CD4-positive, alpha-beta T cell treated with Interleukin-6 for 4 hours (primary cell): ENCODE measurements around the gene JMJD6.
A peak's percentile ranks its signal among the peaks of the same experiment; 100 is the strongest.
"Not testable (repeated sequence)": the region's sequence is repeated elsewhere in the genome, so short reads cannot be mapped to it uniquely, and the experiment has no call there.

Experiments used
- DNase-seq: peaks from one replicate; pipeline ENCODE4 v3.0.0-alpha.2; 2020; ENCODE audit warnings: mixed read lengths

JMJD6 gene

DNA sequence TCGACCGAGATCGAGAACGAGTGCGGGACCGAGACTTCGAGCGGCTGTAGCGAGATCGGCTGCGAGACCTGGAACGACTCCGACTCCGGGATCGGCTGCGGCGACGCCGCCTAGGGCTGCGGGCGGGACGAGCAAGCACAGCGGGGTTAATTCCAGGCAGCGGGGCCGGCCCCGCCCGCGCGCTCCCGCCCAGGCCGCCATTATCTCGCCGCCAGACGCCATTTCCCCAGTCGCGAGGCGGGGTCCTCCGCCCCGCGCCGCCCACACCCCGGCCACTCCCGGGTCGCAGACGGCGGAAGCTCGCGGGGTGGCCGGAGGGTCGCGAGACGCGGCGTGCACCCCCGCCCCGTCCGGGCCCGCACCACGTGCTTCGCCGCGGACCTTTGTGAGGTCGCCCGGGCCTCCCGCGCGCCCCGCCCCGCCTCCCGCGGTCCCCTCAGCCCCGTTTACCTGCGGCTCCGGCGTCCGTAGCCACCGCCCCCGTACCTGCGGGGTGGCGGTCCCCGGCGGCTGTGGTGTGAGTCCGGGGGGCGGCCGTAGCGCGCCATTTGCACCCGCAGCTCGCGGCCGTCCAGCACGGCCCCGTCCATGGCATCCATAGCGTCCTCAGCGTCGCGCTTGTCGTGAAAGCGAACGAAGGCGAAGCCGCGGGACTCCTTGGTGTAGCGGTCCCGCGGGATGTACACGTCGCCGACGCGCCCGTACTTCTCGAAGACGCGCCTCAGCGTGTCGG, 10.1 kb upstream of the JMJD6 start:
- DNase-seq = peak; percentile 79

DNA sequence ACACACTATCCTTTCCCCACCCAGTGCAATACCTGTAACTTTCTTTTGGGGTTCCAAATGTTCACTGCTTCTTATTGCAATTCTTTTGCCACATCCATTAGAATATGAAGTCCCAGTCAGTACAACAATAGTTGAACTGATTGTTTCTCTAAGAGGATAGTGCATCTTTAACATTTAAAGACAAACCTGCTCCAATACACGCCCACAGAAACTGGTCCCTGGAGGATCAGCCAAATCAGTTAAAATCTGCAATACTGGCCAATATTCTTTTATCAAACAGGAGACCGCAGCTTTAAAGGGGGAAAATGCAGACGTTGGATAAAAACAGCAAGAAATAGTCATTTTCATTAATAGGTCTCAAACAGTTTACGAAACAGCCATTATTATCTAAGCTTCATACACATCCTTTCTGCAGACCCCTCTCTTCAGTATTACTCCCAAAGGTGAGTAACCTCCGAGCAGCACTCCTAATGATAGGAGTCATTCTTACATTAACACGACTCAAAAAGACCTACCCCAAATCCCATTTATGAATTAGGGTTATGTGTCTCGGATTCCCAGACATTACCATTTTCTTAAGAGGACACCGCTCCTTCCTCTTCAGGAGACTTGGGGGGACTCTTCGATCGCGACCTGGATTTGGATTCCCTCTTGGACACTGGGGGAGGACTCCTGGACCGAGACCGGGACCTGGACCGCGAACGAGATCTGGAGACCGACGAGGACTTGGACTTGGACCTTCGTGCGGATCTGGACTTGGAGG, 9.4 kb upstream of the JMJD6 start:
- no peak for DNase-seq

DNA sequence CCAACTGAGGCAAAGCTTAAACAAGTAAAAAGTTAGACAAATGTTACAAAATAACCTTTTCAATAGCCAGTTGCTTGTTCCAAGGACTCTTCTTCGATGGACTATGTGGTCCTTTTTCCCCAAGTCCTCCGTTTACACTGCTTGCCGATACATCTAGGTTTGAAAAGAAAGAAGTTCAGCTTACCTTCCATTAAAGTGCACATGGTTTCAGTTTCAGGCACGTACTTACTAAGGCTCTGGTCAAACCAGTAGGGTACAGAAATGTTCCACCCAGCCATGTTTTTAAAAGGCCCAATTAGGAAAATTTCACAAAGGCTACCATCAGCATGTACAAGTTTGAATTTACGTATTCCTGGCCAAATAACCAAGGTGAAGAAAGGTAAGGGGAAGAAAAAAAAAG, 8.6 kb upstream of the JMJD6 start:
- DNase-seq = no peak

DNA sequence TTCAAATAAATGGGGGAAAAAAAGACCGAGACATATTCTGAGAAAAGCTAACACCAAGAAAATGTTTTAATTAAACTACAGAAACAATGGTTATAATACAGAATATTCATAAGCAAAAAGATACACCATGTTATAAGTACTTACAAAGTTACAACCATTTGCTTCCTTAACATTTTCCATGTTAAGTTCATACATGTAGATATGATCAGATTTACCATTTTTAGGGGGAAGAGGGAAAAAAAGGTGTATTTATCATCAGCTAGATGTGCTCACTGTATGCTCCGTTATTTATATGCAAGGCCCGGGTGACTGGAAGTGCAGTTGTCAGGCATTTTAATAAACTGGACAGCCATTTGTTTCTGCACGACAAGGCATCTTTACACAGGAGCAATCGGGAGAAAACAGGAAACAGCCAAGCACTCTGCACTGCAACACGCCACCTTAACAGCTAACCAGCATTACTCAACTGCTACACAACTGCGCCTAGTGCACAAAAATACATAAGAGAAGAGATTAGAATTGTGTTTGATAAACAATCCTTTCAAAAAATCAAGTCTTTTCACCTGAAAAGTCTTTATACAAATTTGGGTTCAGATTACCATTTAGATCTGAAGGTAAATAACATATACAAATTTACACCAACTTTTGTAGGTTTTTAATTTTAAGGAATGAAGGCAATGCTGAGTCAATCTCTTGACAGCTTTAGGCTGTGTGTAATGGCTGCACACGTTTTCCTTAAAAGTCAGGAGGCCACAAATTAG, 7.9 kb upstream of the JMJD6 start:
- DNase-seq = peak; percentile 41

DNA sequence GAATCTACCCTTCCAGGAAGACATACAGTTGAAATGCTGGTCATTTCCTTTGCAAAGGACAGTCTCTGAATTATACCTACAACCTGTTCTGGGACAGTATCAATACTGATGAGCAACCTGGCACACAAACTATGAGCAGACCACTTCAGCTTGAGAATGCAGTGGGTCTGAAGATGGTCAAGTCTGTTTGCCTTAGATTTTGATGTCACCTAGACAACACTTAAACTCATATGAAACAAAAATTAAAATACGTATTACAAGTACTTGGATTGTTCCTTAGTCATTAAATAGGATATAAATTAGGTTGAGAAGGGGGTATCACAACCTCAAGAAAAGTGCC, 7.2 kb upstream of the JMJD6 start:
- DNase-seq = no peak

DNA sequence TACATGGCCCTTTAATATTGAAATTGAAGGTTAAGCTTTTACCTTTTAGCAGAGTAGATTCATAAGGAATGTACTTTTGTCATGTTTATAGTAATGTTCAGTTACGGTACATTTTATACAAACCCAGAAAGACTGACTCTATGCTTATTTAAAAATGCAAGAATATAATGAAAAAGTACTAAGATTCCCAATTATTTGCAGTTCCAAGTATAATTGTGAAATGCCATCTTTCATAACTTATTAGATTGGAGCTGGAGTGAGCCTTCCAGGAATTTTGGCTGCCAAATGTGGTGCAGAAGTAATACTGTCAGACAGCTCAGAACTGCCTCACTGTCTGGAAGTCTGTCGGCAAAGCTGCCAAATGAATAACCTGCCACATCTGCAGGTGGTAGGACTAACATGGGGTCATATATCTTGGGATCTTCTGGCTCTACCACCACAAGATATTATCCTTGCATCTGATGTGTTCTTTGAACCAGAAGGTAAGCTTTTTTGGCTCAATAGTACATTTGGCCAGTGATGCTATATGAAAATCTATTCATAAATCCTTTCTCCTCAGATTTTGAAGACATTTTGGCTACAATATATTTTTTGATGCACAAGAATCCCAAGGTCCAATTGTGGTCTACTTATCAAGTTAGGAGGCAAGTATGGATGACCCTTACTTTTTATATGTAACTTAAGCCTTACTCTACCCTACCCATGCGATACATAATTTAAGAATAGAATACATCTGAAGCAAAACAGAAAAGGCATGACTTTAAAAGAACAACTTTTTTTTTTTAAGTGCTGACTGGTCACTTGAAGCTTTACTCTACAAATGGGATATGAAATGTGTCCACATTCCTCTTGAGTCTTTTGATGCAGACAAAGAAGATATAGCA, 6.6 kb upstream of the JMJD6 start:
- DNase-seq = no peak

DNA sequence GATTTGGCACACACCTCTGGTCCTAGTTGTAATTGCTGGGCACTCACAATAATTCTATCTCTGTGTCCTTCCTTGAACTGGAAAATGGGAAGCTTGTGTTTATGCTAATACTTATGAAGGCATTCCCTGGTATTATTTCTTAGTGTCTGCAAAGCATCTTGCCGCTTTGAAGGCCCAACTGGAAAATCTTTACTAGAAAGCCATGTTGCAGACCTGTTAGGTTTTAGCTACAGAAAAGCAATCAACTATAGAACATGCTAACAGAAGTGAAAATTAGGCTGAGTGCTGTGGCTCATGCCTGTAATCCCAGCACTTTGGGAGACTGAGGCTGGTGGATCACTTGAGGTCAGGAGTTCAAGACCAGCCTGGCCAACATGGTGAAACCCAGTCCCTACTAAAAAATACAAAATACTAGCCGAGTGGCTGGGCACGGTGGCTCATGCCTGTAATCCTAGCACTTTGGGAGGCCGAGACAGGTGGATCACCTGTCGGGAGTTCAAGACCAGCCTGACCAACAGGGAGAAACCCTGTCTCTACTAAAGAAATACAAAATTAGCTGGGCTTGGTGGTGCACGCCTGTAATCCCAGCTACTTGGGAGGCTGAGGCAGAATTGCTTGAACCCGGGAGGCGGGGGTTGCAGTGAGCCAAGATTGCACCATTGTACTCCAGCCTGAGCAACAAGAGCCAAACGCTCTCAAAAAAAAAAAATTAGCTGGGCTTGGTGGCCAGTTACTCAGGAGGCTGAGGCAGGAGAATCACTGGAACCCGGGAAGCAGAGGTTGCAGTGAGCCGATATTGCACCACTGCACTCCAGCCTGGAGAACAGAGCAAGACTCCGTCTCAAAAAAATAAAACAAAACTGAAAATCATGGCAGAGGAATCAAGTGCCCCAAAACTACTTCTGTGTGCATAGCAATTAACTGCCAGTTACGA, 5.7 kb upstream of the JMJD6 start:
- not testable (repeated sequence) for DNase-seq

DNA sequence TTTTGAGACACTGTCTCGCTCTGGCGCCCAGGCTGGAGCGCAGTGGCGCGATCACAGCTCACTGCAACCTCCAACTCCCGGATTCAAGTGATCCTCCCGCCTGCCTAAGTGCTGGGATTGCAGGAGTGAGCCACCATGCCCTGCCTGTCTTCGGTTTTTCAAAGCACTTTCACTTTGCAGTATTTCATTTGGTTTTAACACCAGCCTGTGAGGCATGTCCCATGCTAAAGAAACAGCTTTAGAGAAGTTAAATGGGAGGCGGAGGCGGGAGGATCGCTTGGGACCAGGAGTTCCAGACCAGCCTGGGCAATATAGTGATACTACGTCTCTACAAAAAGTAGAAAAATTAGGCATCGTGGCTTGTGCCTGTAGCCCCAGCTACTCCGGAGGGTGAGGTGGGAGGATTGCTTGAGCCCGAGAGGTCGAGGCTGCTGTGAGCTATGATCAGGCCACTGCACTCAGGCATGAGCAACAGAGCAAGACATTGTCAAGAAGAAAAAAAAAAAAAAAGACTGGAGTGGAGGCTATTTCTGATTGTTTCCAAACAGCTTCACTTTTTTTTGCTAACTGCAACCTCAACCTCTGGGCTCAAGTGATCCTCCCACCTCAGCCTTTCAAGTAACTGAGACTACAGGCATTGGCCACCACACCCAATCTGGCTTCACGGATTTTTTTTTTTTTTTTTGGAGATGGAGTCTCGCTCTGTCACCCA, 1.5 kb upstream of the JMJD6 start:
- DNase-seq = peak; percentile 16

DNA sequence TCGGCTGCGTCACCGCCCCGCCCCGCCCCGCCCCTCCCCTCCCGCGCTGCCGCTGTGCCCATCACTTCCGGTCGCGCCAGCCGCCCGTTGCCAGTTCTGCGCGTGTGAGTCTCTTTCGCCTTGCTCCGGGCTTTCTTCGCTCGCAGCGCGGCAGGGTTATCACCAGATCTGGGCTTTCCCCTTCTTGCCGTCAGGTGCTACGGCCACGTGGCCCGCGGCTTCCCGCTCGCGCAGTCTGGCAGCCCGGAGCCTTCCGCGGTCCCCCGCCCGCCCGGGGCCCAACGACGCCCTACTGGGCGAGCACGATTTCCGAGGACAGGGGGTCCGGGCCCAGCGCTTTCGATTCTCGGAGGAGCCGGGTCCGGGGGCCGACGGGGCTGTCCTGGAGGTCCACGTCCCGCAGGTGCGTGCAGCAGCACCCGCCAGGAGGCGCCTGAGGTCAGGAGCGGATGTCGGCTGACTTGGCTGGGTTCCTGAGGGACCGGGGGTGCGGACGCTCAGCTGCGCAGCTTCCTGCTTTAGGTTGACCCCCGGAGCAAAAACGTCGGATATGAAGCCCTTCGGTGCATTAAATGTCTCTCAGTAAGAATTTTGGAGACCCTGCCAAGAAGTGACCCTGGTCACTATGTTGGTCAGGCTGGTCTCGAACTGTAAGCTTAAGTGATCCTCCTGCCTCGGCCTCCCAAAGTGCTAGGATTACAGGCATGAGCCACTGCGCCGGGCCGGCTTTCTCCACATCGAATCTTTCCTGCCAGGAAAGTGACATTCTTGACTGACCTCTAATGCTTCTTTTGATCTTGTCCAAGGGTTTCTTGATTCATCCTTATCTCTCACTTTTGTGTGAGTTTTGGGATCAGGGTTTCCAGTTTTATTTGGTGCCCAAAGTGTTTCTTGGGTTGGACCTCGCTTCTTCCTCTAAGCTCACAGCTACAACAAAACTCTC, 641 bp upstream of the JMJD6 start, which contains the start of gene METTL23:
METTL23 (plus strand) TSS at position 64 of the 943 bp plus-strand sequence. CDS start 2,872 bp downstream, outside the sequence.
- peak; percentile 86 for DNase-seq

DNA sequence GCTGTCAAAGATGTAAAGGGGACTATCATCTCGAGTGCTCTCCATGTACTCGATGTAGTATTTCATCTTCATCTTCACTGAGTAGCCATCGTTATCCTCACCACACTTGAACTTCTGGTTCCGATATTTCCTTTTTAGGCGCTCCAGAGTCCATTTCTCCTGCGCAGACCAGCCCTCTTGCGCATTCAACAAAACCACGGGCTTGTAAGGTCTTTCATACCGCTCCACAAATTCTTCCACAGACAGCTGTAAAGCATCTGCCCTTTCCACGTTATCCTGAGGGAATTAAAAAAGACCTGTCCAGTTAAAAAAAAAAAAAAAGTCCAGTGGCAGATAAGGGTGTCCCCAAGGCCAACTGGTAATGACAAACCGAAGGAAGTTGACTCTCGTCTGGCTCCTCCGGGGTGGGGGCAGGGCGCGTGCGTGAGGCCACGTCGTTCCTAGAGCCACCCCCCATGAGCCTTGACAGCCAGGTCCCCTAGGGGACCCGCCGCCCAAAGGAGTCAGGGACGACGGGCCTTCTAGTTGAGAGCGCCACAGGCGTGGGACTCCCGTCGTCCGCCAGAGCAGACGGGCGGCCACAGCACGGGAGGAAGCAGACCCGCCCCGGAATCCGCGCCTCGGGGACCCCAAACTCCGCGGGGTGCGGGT, 701 bp downstream of the JMJD6 start:
- DNase-seq = peak; percentile 75

DNA sequence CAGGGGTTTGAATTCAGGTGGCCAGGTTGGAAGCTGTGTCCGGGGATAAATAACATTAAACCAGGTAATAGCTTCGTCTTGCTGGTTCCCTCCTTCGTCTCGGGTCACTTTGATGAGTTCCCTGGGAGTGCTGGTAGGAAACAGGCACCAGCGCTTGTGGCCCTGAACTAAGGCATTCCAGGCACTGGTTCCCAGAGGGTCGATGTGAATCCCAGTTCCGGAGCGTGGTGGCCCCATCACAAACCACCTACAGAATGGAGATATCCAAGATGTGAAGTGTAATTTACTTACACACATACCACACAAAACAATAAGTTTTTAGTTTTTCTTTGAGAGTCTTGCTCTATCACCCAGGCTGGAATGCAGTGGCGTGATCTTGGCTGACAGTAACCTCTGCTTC, 2.6 kb downstream of the JMJD6 start:
- DNase-seq = no peak

DNA sequence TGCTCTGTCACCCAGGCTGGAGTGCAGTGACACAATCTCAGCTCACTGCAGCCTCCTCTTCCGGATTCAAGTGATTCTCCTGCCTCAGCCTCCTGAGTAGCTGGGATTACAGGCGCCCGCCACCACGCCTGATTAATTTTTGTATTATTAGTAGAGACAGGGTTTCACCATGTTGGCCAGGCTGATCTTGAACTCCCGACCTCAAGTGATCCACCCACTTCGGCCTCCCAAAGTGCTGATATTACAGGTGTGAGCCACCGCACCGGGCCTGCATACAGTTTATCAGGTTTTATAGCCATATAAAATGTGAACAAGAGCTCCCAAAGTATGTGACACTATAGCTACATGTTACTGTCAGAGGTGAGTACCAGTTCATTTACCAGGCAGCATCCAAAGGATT, 3.4 kb downstream of the JMJD6 start:
- not testable (repeated sequence) for DNase-seq

DNA sequence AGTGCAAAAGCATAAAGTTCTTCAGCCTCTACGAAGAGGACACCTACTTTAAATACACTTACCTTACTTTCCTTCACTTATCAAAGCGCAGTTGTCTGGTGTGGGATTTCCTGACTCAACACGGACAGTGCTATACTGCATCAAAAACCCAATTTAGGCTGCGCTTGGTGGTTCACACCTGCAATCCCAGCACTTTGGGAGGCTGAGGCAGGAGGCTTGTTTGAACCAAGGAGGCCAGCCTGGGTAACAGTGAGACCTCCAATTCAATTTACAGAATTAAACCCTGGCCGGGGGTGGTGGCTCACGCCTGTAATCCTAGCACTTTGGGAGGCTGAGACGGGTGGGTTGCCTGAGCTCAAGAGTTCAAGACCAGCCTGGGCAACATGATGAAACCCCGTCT, 4.1 kb downstream of the JMJD6 start:
- DNase-seq = no peak

DNA sequence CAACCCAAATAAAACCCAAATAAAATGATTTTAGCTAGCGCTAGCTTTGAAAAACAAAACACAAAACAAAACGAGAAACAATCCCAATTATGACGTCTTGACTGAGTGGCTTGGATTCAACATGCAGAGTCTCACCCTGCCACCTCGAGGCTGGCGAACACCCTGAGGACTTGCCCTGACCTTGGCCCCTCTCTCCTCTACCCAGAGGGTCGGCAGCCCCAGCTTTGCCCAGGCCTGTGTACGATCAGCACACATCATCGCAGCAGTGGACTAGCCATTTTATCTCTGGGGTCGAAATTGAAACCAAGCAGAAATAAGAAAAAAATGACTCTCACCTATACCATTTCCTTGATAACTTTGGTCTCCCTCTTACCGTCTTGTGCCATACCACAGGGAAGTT, 4.9 kb downstream of the JMJD6 start:
- DNase-seq = no peak

DNA sequence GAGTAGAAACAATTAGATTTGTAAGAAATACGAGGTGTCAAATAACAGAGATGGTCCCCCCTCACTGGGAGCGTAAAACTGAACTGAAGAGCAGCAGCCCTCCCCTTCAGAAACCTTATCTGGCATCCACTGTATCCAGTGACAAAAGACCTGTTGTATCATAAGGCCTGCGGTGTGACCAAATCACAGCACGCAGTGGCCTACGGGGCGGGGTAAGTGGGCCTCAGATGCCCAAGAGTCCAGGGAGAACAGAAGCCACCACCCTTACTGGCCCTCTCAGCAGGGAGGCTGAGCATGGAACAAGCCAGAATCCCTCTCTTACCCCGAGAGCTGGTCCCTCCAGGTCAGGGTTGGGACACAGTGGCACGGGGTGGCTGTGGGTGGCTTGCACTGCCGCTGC, 5.5 kb downstream of the JMJD6 start:
- no peak for DNase-seq

DNA sequence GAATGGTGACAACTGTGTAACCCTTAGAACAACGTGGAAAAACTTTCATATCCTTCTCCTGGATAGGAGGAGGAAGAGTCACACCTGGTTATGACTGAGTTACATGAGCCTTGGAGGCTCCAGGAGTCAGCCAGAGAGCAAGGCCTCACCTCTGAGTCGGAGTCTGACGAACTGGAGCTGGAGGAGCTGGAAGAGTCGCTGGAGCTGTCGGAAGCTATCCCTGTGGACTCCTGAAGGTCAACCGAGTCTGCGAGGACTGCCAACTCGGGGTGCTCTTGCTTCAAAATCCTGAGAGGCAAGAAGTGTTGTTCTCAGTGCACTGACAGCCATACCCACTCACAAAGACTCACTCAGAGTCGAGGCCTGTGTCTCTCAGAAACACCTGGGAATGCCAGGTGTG, 6.2 kb downstream of the JMJD6 start:
- DNase-seq = no peak

DNA sequence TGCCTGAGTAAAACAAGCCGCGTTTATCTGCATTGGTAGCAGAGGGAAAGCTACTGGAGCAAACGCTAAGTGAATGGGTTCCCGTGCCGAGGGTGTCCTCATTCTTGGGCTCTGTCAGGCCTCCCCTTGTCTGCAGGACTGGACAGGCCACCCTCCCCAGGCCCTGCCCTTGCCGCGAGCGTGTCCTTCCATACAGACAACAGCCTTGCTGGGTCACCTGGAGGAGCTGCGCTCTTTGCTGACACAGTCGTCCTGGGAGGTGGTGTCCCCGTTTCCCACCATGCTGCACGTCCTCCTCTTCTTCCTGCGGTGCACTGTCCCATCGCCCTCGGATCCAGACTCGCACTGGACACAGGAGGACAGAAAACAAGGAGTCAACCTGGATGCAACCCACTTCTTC, 7.9 kb downstream of the JMJD6 start:
- DNase-seq = no peak

DNA sequence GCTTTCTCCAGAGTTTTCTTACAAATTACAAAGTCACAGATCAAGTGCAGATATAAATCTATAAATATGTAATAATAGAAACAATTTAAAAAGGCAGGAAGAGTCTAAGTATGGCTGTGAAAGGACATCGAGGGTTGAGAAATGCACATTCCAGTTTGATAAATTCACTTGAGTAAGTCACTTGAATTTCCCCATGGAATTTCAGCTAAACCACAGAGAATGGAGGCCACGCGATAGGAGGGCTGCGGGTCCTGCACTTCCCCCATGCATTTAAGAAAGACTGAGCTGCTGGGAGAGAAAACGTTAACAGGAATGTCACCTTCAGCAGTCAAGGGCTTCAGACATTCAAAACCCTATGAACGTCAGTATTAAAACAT, 9.6 kb downstream of the JMJD6 start:
- no peak for DNase-seq

DNA sequence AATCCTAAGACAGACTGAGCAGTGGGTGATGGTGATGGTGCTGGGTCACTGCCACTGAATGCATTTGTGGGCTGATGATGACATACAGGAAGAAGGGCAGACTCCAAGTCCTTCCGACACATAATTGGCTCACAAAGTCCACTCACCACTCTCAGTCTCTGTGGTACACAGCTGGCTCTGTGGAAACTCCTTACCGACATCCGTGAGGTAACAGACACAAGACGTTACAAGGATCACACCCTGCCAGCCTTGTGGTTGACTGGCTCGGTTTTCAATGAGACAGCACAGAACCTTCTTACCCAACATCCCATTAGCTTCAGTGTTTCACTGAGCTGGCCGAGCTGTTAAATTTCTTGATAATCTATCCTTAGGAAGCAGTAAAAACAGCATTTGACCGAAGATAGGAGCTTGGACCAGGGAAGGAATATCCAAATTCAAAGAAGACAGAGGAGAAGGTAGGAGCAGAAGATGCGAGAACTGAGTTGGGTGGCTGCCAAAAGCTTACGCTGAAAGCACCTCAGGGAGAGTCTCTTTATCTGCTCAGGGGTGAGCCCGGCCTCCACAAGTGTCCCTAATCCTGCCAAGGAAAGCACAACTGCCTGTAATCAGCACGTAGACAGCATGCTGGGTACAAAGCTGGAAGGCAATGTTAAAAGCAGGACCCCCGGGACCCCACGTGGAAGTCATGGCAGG, 10.1 kb downstream of the JMJD6 start:
- peak; percentile 26 for DNase-seq
